Embryonic facial prominence (tissue), 1 donor: ENCODE results near the gene LINGO1.

Source experiments
- DNase-seq: peaks from one replicate; pipeline ENCODE4 v3.0.0-alpha.2; 2016; ENCODE audit errors: extremely low spot score

LINGO1 gene

DNA sequence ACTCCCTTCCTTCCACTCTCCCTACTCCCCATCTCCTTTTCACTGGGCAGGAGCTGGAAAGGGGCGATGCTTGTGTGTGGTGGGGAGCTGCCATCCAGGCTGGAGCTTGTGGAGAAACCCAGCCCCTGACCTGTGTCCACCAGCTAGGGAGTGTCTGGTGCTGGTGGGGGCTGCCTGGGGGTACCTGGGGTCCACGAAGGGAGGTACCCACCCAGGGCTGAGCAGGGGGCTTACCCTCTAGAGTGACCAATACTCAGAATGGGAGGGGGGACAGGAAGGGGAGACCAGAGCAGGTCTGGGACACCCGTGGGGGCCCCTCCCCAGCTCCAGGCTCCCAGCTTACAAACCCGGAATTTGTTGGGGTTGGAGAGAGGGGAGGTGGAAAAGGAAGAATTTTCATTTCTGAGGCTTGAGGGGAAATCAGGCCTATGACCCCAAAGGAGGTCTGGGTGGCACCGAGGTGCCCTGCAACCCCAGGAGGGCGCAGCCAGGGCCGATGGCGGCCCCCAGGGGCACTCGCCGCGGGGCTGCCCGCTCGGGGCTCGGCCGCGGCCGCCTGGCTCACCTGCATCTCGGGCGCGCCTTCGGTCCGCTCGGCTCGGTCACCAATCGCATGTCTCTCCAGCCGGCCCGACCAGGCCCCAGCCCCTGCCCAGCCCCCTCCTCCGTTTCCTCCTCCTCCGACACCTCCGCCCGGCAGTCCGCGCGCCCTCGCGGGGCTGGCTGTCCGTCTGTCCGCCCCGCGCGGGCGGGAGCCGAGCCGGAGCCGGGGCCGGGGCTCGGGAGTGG is 773 bp downstream of the LINGO1 start:
- no peak for DNase-seq

GRCh38 chr15:77630956-77631744 is 1.6 kb downstream of the LINGO1 start:
- no peak for DNase-seq

- DNase-seq: no peak
Observed at GRCh38 chr15:77630056-77630455, 2.7 kb downstream of the LINGO1 start.

DNA sequence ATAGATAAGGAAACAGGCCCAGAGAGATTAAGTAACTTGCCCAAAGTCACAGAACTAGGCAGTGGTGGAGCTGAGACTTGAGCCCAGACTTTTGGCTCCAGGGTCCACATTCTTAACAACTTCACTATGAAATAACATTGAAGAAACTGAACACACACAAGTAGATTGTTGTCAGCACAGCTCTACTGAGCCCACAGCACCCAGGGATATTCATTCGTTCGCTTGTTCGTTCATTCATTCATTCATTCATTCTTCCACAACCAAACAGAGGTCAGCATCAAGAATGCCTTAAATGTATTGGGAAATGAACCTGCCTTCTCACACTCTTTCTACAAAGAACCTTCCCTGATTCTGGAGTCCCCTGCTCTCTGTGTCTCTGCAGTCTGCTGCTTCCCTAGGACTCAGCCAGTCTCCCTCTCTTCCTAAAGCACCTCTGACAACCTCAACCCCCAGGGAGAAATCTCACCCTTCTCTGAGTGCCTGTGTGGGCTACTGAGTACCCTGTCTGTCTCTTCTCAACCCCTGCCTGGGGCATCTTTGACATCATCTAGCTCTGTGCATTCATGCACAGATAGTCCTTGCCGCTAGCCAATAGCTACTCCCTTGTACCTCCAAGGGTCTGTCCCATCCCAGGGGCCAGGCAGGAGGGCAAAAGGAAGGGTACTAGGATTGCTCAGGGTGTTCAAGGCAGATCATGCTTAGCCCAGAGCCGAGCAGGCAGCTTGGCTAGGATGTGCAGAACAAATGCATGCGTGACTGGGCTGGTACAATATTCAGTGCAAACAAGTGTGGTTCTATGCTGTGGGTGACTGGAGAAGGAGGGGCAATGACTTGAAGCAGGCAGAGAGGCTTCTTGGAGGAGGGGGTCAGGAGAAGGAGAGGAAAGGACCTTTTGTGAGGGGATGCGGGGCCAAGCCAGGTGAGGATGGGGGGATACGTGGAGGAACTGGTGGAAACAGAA is 3.4 kb downstream of the LINGO1 start:
- no peak for DNase-seq

DNA sequence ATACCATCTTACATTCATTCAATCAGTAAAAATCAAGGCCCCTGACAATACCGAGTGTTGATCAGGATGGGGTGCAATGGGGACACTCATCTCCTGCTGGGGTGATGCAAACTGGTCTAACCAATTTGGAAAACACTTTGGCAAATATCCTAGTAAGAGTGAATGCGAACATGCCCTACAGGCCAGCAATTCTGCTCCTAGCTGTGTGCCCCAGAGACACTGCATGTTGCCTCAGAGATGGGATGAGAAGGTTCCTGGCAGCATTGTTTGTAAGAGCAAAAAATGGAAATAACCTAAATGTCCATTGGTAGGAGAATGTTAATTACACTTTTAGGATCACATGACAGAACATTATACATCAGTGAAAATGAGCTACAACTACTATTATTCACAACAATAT is 4.7 kb downstream of the LINGO1 start:
- no peak for DNase-seq

- DNase-seq: no peak
Observed at GRCh38 chr15:77627581-77627980, 5.1 kb downstream of the LINGO1 start.

DNA sequence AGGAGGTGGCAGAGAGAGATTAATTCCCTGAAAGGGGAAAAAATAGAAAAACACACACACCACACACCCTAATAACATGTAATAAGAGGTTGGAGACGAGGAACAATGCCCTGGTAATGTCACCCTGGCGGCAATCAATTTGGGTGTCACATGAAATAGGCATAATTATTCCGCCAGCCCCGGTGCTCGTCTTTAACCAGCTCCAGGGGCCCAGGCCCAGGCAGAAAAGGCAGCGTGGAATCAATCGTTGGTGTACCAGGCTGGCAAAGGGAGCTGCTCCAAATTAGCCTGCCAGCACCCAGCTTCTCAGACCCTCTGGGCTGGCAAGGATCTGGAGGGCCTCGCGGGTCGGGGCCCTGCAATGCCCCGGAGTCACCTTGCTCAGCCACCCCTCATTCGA is 5.6 kb downstream of the LINGO1 start:
- no peak for DNase-seq

DNA sequence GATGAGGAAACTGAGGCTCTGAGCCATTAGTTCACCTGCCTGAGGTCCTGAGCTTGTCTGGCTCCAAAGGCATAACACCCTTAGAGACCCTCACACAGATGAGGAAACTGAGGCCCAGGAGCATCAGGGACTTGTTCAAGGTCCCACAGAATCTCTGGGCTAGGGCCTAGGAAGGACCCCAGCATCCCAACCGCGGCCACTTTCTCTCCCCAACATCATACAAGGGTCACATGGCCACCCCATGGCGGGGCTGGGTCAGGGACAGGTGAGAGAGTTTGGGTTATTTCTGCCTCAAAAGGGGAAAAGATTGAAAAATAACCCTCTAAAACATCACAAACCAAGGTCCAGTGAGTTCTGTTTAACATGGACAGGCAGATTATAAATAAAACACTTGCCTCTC is 6.7 kb downstream of the LINGO1 start:
- DNase-seq: no peak

GRCh38 chr15:77625376-77625775 is 7.3 kb downstream of the LINGO1 start:
- DNase-seq: no peak

- no peak for DNase-seq
Observed at GRCh38 chr15:77624868-77625267, 7.8 kb downstream of the LINGO1 start.

- DNase-seq: no peak
Observed at GRCh38 chr15:77623755-77624524, 8.8 kb downstream of the LINGO1 start.

GRCh38 chr15:77622934-77623754 is 9.6 kb downstream of the LINGO1 start:
- no peak for DNase-seq

- no peak for DNase-seq
Observed at GRCh38 chr15:77622209-77622933, 10.3 kb downstream of the LINGO1 start.

GRCh38 chr15:77621847-77622208 is 10.9 kb downstream of the LINGO1 start:
- DNase-seq: no peak

DNA sequence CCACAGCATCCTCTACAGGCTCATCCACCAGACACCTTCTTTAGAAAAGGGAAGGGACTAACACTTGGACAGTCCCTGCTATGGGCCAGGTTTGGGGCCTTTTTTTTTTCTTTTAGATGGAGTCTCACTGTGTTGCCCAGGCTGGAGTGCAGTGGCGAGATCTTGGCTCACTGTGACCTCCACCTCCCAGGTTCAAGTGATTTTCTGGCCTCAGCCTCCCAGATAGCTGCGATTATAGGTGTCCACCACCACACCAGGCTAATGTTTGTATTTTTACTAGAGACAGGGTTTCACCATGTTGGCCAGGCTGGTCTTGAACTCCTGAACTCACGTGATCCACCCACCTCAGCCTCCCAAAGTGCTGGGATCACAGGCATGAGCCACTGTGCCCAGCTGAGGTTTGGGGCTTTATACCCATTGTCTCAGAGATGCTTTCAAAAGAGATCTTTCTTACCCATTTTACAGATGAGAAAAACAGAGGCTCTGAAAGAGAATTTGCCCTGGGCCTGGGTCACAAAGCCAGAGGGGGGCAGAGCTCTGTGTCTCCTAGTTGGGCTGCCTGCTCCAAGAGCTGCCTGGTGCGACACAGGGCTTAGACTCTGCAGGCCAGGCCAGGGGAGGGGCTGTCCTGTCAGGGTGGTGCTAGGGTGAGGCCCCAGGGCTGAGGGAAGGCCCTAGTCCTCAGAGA is 11.6 kb downstream of the LINGO1 start:
- no peak for DNase-seq

DNA sequence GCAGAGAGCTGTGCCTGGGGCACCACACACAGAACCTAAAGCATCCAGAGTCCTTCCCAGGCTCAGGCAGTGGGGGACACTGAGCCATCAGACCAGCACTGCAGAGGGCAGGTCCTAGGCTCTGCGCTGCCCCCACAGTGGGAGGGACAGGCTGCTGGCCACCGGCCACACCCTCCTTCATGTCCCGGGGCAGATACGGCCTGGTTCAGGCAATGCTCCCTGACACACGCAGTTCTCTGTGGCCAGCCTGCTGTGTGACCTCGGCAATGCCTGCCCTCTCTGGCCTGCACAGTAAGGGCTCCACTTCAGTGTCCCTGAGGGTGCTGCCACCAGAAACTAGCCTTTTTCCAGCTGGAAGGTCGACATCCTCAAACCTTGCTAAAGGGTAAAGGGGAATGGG is 12.4 kb downstream of the LINGO1 start:
- no peak for DNase-seq

- no peak for DNase-seq
Observed at GRCh38 chr15:77619883-77620282, 12.8 kb downstream of the LINGO1 start.

DNA sequence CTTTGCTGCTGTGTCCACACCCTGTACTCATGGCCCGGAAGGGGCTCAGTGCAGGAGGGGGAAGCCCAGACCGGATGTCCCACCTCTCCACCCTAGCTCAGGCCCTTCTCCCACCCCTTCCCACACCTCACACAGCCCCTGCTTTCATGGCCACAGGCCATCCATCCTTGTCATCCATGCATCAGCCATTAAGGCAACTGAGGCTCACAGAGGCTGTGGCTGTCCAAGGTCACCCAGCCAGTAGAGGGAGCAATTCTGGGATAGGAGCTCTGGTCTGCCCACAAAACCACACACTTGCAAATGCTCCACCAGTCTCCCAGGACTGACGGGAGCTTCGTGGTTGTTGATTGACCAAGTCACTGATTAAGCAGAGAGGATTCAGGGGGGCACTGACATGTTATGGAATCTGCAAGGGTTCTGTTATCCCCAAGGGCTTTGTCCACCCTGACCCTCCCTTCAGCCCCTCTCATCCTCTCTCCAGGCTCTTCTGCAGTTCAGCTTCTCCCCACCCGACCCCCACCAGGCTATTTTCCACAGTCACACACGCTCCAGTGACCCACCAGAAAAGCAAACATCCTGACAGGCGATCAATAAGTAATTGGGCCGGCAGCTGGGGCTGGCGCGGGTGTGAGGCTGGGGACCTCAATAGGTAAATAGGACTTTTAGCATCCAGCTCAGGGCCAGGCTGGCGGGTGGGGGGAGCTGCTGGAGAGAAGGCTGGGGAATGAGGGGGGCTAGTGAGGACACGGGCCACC is 15.1 kb downstream of the LINGO1 start:
- no peak for DNase-seq
